HG03571 (cell line): ENCODE results near the gene XXYLT1.
"Not testable (repeated sequence)": the region's sequence is repeated elsewhere in the genome, so short reads cannot be mapped to it uniquely, and the experiment has no call there.

Source experiments
- ATAC-seq: cut with Tn5 transposase; IDR thresholded peaks from one replicate; pipeline ENCODE4 v1.9.1; 2021; ENCODE audit not compliant: unreplicated experiment

The XXYLT1 gene

GRCh38 chr3:195228886-195229285, 42.1 kb downstream of the XXYLT1 start:
- ATAC-seq: not testable (repeated sequence)

GRCh38 chr3:195227871-195228270, 43.1 kb downstream of the XXYLT1 start:
- ATAC-seq: no peak

- no peak for ATAC-seq
These were observed 44.0 kb downstream of the XXYLT1 start for GRCh38 chr3:195226900-195227447.

- ATAC-seq: no peak
These were observed 44.5 kb downstream of the XXYLT1 start for GRCh38 chr3:195226445-195226844.

- no peak for ATAC-seq
These were observed 45.9 kb downstream of the XXYLT1 start for GRCh38 chr3:195224980-195225580.

GRCh38 chr3:195224156-195224979, 46.6 kb downstream of the XXYLT1 start:
- no peak for ATAC-seq

- no peak for ATAC-seq
These were observed 48.9 kb downstream of the XXYLT1 start for GRCh38 chr3:195221876-195222617.

GRCh38 chr3:195221015-195221853, 49.7 kb downstream of the XXYLT1 start:
- no peak for ATAC-seq

- no peak for ATAC-seq
These were observed 51.4 kb downstream of the XXYLT1 start for GRCh38 chr3:195219351-195220230.

GRCh38 chr3:195218331-195218730, 52.6 kb downstream of the XXYLT1 start:
- ATAC-seq: not testable (repeated sequence)

- not testable (repeated sequence) for ATAC-seq
These were observed 55.4 kb downstream of the XXYLT1 start for GRCh38 chr3:195215576-195215975.

GRCh38 chr3:195214381-195214780, 56.6 kb downstream of the XXYLT1 start:
- no peak for ATAC-seq

- no peak for ATAC-seq
These were observed 57.2 kb downstream of the XXYLT1 start for GRCh38 chr3:195213639-195214315.

GRCh38 chr3:195212749-195213375, 58.1 kb downstream of the XXYLT1 start:
- no peak for ATAC-seq

GRCh38 chr3:195212033-195212748, 58.8 kb downstream of the XXYLT1 start:
- ATAC-seq: no peak

- no peak for ATAC-seq
These were observed 60.5 kb downstream of the XXYLT1 start for GRCh38 chr3:195210266-195210973.

- no peak for ATAC-seq
These were observed 61.1 kb downstream of the XXYLT1 start for GRCh38 chr3:195209847-195210265.
